ENCODE measurements around the gene ZMYND15. TPM values are rescaled to one million over a fixed set of nuclear protein-coding genes. Genes with fewer than 3 reads are reported as not detected.

ZMYND15 gene
- total RNA-seq, 1 experiment from 2014 or later = 0.21 TPM

DNA sequence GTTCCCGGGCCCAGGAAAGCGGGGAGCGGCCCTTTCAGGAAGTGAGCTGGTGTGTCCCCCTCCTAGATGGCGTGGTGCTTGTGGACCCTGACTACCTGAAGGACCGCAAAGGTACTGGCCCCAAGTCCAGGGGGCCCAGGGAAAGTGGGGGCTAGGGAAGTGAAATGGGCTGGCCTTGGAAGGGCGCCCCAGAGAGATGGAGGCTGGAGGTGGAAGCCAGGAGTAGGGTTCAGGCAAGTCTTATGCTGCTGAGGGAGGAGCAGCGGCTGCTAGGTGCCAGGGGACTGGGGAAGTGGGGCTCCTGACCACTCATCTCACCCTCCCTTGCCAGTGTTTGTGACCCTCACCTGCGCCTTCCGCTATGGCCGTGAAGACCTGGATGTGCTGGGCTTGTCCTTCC is 23.6 kb upstream of the ZMYND15 start:
- no peak for DNase-seq (ENCODE audit: low spot score)

DNA sequence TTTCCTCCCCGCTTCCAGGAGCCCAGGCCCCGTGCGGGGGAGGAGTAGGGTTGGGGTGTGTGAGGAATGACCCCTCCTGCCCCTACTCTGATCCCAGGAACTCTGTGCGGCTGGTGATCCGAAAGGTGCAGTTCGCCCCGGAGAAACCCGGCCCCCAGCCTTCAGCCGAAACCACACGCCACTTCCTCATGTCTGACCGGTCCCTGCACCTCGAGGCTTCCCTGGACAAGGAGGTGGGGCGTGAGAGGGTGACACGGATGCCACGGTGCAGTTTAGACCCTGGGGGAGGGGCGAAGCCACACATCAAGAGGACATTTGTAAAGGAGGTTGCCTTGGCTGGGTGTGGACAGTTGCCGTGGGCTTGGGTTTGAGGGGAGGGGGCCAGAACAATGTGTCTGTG is 21.8 kb upstream of the ZMYND15 start:
- DNase-seq (ENCODE audit: low spot score) = no peak

DNA sequence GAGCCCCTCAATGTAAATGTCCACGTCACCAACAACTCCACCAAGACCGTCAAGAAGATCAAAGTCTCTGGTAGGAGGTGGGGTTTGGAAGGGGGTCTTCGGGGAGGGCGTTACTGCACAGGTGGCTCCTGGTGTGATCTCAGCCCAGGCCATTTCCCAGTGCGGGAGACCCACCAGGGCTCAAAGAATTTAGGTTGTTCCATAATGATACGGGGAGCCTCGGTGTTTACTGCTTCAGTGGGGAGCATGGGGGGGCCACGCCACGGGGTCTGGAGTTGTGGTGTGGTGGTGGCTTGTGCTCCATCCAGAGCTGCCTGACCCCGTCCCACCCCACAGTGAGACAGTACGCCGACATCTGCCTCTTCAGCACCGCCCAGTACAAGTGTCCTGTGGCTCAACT is 21.4 kb upstream of the ZMYND15 start:
- no peak for DNase-seq (ENCODE audit: low spot score)

DNA sequence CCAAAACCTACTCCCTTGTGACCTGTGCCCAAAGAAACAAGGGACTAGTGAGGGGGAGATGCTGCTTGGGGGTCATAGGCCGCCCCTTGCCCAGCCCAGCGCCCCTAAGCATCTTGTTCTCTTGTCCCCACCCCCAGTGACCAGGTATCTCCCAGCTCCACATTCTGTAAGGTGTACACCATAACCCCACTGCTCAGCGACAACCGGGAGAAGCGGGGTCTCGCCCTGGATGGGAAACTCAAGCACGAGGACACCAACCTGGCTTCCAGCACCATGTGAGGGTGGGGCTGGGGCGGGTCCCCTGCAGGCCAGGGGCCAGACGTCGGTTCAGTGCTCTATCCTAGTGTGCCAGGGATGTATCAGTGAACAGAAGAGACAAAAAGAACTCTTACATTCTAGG is 20.5 kb upstream of the ZMYND15 start:
- DNase-seq (ENCODE audit: low spot score) = no peak

DNA sequence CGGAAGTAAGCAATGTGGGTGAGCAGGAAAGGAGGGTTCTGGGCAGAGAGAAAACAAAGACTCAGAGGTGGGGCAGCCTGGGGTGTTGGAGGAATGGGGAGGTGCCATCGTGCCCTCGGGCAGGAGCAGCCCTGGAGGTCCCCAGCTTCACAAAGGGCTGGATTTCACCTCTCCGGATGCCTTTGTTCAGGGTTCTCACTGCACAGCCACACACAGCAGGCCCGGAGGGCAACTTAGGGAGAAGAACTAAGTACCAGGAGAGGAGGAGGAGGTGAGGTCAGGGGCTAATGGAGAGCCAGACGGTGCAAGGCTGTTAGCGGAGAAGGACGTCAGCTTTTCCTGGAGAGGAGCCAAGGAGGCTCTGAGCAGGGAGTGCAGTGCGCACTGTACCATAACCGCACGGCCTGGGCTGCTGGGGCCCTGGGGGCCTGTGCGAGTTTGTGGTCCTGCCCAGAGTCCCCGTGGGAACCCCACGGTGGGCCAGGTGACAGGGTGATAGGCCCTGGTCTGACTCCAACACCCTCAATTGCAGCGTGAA is 19.9 kb upstream of the ZMYND15 start:
- DNase-seq (ENCODE audit: low spot score) = no peak

DNA sequence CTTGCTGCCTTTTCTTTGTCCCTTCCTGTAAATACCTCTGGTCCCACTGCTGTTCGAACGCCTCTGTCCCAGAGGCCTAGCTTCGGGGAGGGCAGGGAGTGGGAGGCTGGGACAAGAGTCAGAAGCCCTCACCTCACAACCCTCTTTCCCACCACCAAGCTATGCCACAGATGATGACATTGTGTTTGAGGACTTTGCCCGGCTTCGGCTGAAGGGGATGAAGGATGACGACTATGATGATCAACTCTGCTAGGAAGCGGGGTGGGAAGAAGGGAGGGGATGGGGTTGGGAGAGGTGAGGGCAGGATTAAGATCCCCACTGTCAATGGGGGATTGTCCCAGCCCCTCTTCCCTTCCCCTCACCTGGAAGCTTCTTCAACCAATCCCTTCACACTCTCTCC is 18.8 kb upstream of the ZMYND15 start:
- no peak for DNase-seq (ENCODE audit: low spot score)

DNA sequence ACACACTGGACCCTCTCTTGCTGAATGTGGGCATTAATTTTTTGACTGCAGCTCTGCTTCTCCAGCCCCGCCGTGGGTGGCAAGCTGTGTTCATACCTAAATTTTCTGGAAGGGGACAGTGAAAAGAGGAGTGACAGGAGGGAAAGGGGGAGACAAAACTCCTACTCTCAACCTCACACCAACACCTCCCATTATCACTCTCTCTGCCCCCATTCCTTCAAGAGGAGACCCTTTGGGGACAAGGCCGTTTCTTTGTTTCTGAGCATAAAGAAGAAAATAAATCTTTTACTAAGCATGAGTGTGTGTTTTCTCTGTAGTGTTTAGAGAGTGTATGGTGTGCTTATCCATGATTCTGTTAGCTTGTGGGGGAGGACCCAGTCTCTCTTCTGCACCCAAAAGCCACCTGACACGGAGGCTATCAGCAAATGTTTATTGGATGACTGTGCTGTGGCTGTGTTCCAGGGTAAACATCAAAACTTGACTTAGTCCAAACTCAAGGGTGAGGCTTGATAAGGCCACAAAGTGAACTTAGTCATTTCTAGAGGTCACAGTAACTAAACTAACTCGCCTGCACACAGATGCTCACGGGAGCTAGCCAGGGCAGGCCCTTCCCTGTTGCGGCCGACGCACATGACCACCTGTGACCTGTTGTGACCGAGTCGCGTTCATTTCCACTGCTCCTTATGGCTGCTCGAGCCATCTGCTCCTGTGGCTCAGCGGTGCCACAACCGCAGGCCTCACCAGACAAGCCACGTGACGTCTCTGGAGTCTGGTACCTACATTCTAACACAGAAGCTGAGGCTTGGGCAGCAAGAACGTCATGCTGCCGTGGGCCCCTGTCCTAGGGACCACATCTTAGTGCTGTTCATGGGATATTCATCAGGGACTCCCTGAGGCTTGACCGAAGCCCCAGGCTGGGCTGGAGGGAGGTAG is 18.2 kb upstream of the ZMYND15 start:
- peak; percentile 98 for DNase-seq (ENCODE audit: low spot score)

DNA sequence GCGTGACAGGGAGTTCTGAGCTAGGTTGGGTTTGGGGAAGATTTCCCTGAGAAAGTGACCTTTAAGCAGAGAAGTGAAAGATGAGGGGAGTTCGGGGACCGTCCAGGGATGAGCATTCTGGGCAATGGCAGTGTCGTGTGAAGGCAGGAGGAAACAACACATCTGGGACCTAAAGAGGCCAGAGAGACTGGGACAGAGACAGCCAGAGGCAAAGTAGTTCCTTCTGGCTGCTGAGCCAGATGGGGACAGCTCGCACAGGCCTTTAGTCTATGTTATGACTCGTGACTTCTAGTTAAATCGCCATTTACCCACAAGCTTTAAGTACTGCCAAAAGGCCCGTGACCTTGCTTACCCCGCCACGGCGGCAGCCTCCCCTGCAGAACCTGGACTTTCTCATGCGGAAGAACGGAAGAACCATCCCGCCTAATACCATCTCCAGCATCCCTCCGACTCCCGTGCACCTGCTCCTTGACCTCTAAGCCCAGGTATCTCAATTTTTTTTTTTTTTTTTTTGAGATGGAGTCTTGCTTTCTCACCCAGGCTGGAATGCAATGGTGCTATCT is 16.9 kb upstream of the ZMYND15 start:
- DNase-seq (ENCODE audit: low spot score) = no peak

DNA sequence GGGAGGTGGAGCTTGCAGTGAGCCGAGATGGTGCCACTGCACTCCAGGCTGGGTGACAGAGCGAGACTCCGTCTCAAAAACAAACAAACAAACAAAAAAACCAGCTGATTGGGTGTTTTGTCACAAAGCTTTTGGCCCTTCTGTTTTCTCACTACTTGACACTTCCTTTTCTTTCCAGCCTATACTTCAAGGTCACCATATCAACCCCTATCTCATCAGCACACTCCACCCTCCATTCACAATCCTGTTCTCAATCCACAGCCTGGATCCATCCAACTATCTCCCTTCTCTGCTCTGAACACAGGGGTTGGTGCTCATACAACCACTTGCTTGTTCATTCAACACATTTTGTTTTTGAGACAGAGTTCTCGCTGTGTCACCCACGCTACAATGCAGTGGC is 15.0 kb upstream of the ZMYND15 start:
- no peak for DNase-seq (ENCODE audit: low spot score)

DNA sequence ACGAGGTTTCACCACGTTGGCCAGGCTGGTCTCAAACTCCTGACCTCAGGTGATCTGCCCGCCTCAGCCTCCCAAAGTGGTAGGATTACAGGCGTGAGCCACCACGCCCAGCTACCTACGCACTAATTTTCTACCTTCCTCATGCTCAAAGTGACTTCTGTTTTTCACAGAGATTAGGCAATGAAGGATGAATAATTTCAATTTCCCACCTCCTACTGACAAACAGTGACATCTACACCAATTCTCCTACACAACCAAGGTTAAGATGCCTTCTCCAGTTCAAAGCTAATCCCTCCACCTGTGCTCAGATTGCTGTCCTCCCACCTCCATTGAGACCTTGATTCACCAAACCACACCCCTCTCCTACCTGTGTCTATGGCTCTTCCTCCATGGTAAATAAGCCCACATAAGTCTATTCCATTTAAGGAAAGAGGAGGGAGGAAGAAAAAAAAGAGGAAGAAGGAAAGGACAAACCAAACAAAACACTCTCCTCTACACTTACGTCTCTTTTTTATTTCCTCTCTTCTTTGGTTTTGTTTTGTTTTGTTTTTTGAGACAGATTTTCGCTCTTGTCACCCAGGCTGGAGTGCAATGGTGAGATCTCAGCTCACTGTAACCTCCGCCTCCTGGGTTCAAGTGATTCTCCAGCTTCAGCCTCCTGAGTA is 13.9 kb upstream of the ZMYND15 start:
- DNase-seq (ENCODE audit: low spot score) = no peak

DNA sequence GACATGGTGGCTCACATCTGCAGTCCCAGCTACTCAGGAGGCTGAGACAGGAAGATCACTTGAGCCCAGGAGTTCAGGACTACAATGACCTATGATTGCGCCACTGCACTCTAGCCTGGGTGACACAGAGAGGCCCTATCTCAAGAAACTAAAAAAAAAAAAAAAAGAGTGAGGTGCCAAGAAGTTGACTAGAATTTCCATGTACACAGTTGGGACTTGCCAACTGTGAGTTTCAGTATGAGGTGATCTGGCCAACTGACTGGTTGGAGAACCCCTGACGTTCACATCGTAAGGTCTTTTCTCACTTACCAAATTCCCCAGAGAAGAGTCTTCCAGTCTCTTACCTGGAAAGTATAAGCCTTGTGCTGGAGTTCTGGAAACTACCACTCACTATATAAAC is 11.5 kb upstream of the ZMYND15 start:
- no peak for DNase-seq (ENCODE audit: low spot score)

DNA sequence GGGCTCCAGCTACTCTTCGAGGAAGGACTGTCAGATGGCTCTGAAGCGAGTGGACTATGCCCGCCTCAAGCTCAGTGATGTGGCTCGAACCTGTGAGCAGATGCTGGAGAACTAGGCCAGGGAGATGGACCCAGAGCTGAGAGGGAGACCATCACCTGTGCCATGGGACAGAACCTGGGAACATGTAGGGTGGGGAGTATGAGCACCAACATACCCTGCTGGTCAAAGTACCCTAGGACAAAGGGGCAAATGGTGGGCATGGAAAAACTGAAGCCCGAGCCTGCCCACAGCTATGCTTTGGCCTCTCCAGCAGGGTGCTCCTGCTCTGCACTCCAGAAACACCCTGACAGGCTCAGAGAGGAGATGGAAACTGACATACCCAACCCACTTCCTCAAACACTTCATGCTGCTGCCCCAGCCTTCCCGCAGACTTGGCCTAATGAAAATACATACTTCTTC is 6.5 kb upstream of the ZMYND15 start:
- DNase-seq (ENCODE audit: low spot score) = no peak

DNA sequence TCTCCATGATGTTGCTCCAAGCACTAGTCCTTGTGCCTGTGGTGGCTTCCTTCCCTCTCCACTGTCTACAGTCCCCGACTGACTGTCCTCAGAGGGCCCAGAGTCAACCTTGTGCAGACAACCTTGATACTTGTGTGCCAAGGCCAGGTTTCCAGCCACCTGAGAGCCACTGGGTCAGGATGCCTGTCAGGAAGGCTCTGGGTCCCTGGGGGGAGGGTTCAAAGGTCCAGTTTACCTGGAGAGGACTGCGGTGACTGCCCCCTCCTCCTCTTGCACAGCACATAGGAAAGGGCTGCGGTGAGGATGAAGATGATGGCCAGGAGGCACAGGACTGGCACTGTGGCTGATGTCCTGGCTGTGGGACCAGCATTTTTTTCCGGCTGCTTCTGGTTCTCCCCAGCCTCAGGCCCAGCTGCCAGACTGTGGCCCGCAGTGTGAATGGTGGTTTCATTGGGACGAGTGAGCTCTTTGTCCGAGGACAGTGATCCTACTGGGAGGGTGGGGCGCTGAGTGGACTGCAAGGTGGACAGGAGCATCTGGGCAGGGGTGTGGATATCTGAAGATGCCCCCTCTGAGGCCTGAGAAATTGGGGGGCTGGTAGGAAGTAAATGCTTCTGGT is 4.7 kb upstream of the ZMYND15 start:
- DNase-seq (ENCODE audit: low spot score) = no peak

DNA sequence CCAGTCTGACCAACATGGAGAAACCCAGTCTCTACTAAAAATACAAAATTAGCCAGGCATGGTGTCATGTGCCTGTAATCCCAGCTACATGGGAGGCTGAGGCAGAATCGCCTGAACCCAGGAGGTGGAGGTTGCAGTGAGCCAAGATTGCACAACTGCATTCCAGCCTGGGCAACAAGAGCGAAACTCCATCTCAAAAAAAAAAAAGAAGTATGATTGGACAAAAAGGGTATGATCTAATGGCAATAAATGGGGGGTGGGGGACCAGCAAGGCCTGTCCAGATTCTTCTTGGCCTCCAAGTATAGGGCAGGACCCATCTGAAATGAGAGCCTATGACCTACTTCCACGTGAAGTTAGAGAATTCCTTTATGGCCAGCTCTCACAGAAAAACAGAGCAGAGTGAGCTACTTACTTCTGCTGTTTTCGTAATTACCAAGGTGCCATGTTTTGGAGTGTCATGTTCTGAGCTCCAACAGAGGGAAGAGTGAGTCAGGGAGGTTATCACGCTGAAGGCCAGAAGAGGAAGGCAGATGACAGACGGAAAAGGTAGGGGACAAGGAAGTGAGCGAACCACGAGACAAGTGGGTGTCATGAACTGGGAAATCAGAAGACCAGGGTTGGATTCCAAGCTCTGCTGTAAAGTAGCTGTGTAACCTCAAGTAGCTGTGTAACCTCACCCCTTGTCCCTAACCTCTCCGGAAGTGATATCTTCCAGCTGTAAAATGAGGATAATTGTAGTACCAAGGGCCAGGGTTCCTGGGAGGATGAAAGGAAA is 3.6 kb upstream of the ZMYND15 start:
- no peak for DNase-seq (ENCODE audit: low spot score)

DNA sequence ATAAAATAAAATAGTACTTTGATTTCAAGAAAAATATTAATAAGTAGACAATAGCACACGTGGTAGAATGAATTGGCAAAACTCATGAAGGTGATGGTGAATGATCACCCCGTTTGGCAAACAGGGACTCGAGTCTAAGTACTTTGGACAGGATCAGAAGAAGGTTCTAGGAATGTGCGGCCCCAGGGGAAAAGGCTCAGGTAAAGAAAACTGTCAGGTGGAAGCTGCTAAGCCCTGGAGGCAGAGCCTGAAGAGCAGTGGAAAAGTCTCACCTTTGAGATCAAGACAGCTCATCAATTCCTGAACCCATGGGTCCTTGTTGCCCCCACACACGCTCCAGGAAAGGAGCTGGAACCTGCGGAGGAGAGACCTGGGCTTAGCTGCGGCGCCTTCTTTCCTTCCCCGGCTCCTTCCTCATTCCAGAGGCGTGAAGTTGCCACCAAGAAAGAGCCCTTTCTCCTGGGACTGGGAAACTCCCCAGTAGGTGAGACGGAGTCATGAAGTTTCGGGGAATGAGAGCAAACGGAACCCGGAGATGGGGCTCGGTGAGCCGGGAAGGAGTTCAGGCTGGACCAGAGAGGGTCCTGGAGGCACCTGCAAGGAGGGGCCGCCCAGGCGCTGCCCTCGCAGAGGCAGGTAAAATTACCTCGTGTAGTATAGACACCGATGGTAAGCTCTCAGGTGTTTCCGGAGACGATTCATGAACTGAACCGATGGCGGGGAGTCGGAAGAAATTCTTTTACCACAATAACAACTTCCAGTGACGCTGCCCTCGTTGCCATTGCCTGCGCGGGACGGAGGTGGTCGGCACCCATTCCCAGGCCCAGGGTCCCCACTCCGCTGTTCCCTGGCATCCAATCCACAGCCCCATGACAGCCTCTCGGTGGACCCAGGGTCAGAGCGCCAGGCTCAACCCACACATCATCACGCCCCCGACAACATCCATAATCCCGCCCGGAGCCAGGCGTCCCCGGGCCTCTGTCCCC is 1.2 kb upstream of the ZMYND15 start:
- no peak for DNase-seq (ENCODE audit: low spot score)

DNA sequence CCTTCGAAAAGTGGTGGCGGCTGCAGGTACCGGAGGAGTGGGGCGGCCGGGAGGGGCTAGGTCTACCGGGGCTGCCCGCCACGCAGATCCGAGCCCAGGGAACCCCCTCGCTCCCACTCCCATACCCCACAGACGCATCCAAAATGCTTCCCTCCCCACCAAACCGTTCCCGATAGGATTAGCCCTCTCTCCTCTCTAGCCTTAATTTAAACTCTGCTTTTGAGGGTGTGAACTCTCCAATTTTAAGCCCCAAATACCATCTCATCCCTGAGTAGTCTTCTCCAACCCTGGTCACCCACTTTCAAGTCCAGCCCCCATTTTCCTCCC is 355 bp downstream of the ZMYND15 start:
- no peak for DNase-seq (ENCODE audit: low spot score)

DNA sequence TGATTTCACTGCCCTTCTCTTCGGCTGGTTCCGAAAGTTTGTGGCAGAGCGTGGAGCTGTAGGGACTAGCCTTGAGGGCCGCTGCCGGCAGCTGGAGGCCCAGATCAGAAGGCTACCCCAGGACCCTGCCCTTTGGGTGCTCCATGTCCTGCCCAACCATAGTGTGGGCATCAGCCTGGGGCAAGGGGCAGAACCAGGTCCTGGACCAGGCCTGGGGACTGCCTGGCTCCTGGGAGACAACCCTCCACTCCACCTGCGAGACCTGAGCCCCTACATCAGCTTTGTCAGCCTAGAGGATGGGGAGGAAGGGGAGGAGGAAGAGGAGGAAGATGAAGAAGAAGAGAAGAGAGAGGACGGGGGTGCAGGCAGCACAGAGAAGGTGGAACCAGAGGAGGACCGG is 951 bp downstream of the ZMYND15 start:
- no peak for DNase-seq (ENCODE audit: low spot score)

DNA sequence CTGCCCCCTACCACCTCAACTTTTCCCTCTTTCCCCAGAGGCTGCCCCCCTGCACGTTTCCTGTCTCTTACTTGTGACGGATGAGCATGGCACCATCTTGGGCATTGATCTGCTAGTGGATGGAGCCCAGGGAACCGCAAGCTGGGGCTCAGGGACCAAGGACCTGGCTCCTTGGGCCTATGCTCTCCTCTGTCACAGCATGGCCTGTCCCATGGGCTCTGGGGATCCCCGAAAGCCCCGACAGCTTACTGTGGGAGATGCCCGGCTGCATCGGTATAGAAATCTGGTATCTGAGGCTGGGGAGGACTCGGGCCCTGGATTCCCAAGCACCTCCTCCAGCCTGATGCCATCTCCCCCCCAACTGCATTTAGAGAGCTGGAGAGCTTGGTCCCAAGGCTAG is 1.9 kb downstream of the ZMYND15 start:
- DNase-seq (ENCODE audit: low spot score) = no peak

DNA sequence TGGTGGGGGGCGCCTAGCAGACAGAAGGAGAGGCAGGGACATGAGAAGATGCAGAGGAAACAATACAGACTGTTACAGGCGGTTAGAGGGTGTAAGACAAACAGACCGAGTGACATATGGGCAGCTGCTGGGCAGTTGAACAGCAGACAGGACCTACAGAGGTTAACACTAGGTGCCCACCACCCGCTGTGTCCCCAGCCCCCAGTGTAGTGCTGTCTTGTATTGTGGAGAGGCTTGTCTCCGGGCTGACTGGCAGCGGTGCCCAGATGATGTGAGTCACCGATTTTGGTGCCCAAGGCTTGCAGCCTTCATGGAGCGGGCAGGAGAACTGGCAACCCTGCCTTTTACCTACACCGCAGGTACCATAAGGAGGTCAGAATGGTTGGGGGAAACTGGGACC is 2.5 kb downstream of the ZMYND15 start:
- DNase-seq (ENCODE audit: low spot score) = no peak

DNA sequence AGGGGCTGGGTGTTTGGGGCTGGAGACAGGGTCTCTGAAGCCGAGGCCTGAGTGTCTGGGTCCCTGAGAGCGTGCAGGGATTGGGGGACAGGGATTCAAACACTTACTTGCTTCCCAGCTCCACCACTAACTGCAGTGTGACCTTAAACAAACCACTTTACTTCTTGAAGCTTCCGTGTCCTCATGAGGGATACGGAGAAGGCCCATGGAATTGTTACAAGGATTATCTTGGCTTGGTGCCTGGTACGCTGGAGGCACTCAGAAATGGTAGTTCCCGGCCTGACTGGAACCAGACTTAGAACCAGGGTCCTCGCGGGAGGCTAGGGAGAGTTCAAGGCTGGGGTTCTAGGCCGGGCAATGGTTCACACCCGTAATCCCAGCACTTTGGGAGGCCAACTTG is 3.0 kb downstream of the ZMYND15 start:
- DNase-seq (ENCODE audit: low spot score) = no peak

Data from A172 (cell line).